Measurements from ENCODE around the gene MSI2.

DNA sequence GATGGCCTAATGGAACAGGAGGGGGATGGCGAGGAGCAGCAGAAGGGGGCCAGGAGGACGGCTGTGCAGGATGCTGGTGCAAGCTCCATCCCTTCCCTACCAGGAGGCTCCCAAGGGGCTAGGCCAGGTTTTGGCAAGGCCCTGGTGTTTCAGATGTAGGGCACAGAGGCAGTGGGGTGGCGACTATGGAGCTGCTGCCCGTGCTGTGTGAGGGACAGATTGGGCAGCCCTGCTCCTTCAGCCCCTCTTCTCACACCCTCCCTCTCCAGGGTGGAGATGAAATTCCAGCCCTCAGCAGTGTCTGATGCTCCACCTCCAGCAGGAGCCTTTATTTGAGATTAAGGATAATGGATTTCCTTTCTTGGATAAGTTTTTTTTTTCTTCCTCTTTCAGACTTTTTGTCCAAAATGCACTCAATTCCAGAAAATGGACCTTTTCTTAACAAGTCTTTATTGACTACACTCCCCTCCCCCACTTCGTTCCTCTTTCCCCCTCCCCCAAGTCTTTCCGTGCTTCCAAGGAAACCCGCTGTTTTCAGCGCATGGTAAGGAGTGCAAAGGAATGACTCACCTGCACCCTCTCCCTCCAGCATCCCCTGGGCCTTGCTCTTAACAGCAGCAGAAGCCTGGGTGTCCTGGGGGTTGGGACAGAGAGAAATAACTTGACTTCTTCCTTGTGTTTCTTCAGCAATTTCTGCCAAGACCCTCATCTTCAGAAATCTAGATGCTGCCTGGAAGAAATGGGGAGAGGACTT is 393.6 kb downstream of the MSI2 start:
- TF ChIP-seq CSDC2 (CRISPR knock-in tag; IDR thresholded peaks at IDR 0.05): no peak
- no peak for TF ChIP-seq TCF4 (CRISPR knock-in tag; IDR thresholded peaks at IDR 0.05; ENCODE audit: borderline replicate concordance)
- TF ChIP-seq, protein P1, sequence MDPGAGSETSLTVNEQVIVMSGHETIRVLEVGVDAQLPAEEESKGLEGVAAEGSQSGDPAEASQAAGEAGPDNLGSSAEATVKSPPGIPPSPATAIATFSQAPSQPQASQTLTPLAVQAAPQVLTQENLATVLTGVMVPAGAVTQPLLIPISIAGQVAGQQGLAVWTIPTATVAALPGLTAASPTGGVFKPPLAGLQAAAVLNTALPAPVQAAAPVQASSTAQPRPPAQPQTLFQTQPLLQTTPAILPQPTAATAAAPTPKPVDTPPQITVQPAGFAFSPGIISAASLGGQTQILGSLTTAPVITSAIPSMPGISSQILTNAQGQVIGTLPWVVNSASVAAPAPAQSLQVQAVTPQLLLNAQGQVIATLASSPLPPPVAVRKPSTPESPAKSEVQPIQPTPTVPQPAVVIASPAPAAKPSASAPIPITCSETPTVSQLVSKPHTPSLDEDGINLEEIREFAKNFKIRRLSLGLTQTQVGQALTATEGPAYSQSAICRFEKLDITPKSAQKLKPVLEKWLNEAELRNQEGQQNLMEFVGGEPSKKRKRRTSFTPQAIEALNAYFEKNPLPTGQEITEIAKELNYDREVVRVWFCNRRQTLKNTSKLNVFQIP (CRISPR knock-in tag; IDR thresholded peaks at IDR 0.05; ENCODE audit: borderline replicate concordance, low read depth): no peak
- TF ChIP-seq ARNTL (CRISPR knock-in tag; IDR thresholded peaks at IDR 0.05; ENCODE audit: borderline replicate concordance, low read depth): no peak
- TF ChIP-seq, protein P2, sequence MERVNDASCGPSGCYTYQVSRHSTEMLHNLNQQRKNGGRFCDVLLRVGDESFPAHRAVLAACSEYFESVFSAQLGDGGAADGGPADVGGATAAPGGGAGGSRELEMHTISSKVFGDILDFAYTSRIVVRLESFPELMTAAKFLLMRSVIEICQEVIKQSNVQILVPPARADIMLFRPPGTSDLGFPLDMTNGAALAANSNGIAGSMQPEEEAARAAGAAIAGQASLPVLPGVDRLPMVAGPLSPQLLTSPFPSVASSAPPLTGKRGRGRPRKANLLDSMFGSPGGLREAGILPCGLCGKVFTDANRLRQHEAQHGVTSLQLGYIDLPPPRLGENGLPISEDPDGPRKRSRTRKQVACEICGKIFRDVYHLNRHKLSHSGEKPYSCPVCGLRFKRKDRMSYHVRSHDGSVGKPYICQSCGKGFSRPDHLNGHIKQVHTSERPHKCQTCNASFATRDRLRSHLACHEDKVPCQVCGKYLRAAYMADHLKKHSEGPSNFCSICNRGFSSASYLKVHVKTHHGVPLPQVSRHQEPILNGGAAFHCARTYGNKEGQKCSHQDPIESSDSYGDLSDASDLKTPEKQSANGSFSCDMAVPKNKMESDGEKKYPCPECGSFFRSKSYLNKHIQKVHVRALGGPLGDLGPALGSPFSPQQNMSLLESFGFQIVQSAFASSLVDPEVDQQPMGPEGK (CRISPR knock-in tag; IDR thresholded peaks at IDR 0.05; ENCODE audit: borderline replicate concordance): no peak
- TF ChIP-seq, protein P3, sequence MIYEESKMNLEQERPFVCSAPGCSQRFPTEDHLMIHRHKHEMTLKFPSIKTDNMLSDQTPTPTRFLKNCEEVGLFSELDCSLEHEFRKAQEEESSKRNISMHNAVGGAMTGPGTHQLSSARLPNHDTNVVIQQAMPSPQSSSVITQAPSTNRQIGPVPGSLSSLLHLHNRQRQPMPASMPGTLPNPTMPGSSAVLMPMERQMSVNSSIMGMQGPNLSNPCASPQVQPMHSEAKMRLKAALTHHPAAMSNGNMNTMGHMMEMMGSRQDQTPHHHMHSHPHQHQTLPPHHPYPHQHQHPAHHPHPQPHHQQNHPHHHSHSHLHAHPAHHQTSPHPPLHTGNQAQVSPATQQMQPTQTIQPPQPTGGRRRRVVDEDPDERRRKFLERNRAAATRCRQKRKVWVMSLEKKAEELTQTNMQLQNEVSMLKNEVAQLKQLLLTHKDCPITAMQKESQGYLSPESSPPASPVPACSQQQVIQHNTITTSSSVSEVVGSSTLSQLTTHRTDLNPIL (CRISPR knock-in tag; IDR thresholded peaks at IDR 0.05; ENCODE audit: low read depth): no peak
